Glutamatergic neuron (in vitro differentiated cells): ENCODE measurements around the gene AWAT1. TPM values are rescaled to one million over a fixed set of nuclear protein-coding genes. Genes with fewer than 3 reads are reported as not detected.
"Not testable (repeated sequence)": the region's sequence is repeated elsewhere in the genome, so short reads cannot be mapped to it uniquely, and the experiment has no call there.

Source experiments
- DNase-seq: peaks from one replicate; pipeline ENCODE4 v3.0.0; 2022
- H3K27ac Mint-ChIP-seq: one replicate; pipeline ENCODE4 v1.8.0; 2020; ENCODE audit warnings: mild to moderate bottlenecking, mixed read lengths, inconsistent platforms; ENCODE audit not compliant: unreplicated experiment
- H3K27me3 Mint-ChIP-seq: one replicate; pipeline ENCODE4 v1.8.0; 2020; ENCODE audit warnings: mild to moderate bottlenecking, moderate library complexity, mixed read lengths, inconsistent platforms; ENCODE audit not compliant: unreplicated experiment
- H3K36me3 Mint-ChIP-seq: one replicate; pipeline ENCODE4 v1.8.0; 2020; ENCODE audit warnings: mild to moderate bottlenecking, mixed read lengths, inconsistent platforms; ENCODE audit not compliant: unreplicated experiment
- H3K4me1 Mint-ChIP-seq: one replicate; pipeline ENCODE4 v1.8.0; 2020; ENCODE audit warnings: mild to moderate bottlenecking, low read depth, mixed read lengths, inconsistent platforms; ENCODE audit not compliant: unreplicated experiment
- H3K4me3 Mint-ChIP-seq: one replicate; pipeline ENCODE4 v1.8.0; 2020; ENCODE audit warnings: mild to moderate bottlenecking, mixed read lengths, inconsistent platforms; ENCODE audit not compliant: unreplicated experiment
- H3K9me3 Mint-ChIP-seq: one replicate; pipeline ENCODE4 v1.8.0; 2020; ENCODE audit warnings: mild to moderate bottlenecking, moderate library complexity, mixed read lengths, inconsistent platforms; ENCODE audit not compliant: unreplicated experiment
- CTCF ChIP-seq: fragments of 200-600 bp; sonication (generic); IDR thresholded peaks from one replicate; pipeline ENCODE4 v1.5.0; 2021; ENCODE audit not compliant: partially characterized antibody, unreplicated experiment
- total RNA-seq: library from RNA; stranded (reverse); fragmentation: NEBNext Ultra II Directional; extraction: Animal tissue kit (Norgen Biotek cat#: 25700); gene quantifications from one replicate; pipeline ENCODE4 v1.2.1, GENCODE V29; 2021; ENCODE audit not compliant: unreplicated experiment

Gene AWAT1
- total RNA-seq, 1 donor from 2014 or later, result not detected

- no peaks in the 10 kb centered on the region for H3K36me3 Mint-ChIP-seq
- H3K27me3 Mint-ChIP-seq, result peaks cover 4% of the 10 kb centered on the region
- H3K9me3 Mint-ChIP-seq, result peaks cover 2% of the 10 kb centered on the region
- no peak within 1 kb of the TSS for H3K4me3 Mint-ChIP-seq
- no peak within 1 kb of the TSS for H3K27ac Mint-ChIP-seq
- no peak for DNase-seq
- no peak for TF ChIP-seq CTCF
- no peaks in the 10 kb centered on the region for H3K4me1 Mint-ChIP-seq
Observed at GRCh38 chrX:70260104-70260503, 25.6 kb downstream of the AWAT1 start, which contains the start of gene P2RY4. P2RY4 (minus strand) TSS chrX:70260204; CDS start chrX:70259624, 580 bp downstream.

GRCh38 chrX:70262952-70263567 lies 28.6 kb downstream of the AWAT1 start:
- Mint-ChIP-seq H3K9me3 (peaks cover 2% of the 10 kb centered on the region), H3K4me1 (no peaks in the 10 kb centered on the region), H3K27ac (no peak overlapping the region), H3K27me3 (peaks cover 3% of the 10 kb centered on the region), H3K36me3 (no peaks in the 10 kb centered on the region), H3K4me3 (no peak overlapping the region)
- DNase-seq, result peak; percentile 60
- TF ChIP-seq CTCF, result no peak

GRCh38 chrX:70264784-70265183 lies 30.3 kb downstream of the AWAT1 start:
- no peaks in the 10 kb centered on the region for H3K4me1 Mint-ChIP-seq
- TF ChIP-seq CTCF, result no peak
- no peaks in the 10 kb centered on the region for H3K9me3 Mint-ChIP-seq
- no peaks in the 10 kb centered on the region for H3K36me3 Mint-ChIP-seq
- peaks cover 1% of the 10 kb centered on the region for H3K27me3 Mint-ChIP-seq
- DNase-seq, result no peak
- no peak overlapping the region for H3K27ac Mint-ChIP-seq
- no peak overlapping the region for H3K4me3 Mint-ChIP-seq

GRCh38 chrX:70268034-70268433 lies 33.6 kb downstream of the AWAT1 start, which contains the start of gene ARR3:
ARR3 (plus strand) TSS chrX:70268334; CDS start chrX:70269386, 1,052 bp downstream.
- Mint-ChIP-seq H3K27ac (no peak within 1 kb of the TSS), H3K27me3 (no peaks in the 10 kb centered on the region), H3K36me3 (no peaks in the 10 kb centered on the region), H3K4me3 (no peak within 1 kb of the TSS), H3K9me3 (no peaks in the 10 kb centered on the region), H3K4me1 (no peaks in the 10 kb centered on the region)
- no peak for DNase-seq
- TF ChIP-seq CTCF, result no peak

- not testable (repeated sequence) for H3K4me3 Mint-ChIP-seq, H3K36me3 Mint-ChIP-seq, H3K9me3 Mint-ChIP-seq, H3K27ac Mint-ChIP-seq, H3K27me3 Mint-ChIP-seq, DNase-seq, H3K4me1 Mint-ChIP-seq
Observed at GRCh38 chrX:70274029-70274428, 39.6 kb downstream of the AWAT1 start.
